Caco-2 (cell line): ENCODE results near the gene DOK6. TPM values are rescaled to one million over a fixed set of nuclear protein-coding genes. Genes with fewer than 3 reads are reported as not detected.

Experiments
- BruUV-seq: library from RNA; stranded (reverse); fragments of 400-500 nt; replicated peaks from 2 replicates; lab custom pipeline; 2021; lab: Mats Ljungman, UMichigan
- CTCF ChIA-PET: fragments of 300-600 bp; sonication (Branson Sonifier 250); formaldehyde crosslinking; loops from one replicate; lab custom pipeline; 2022; ENCODE audit warnings: antibody characterized with exemption; lab: Charles Lee
- POLR2A ChIA-PET: fragments of 300-600 bp; sonication (Branson Sonifier 250); formaldehyde crosslinking; loops from one replicate; lab custom pipeline; 2022; ENCODE audit warnings: antibody characterized with exemption; lab: Charles Lee
- DNase-seq, 2 experiments: peaks; one replicate each; pipeline versions ENCODE4 v3.0.0 to v3.0.0-alpha.2; 2020 to 2022
- H3K27me3 ChIP-seq: replicated peaks from 2 replicates; pipeline ENCODE4 v1.6.0; 2011; ENCODE audit warnings: low read length; ENCODE audit not compliant: control insufficient read depth, insufficient read depth
- H3K36me3 ChIP-seq: 2 replicates; pipeline ENCODE4 v1.5.1; 2011; ENCODE audit warnings: low read length; ENCODE audit not compliant: control insufficient read depth, insufficient read depth
- H3K4me1 ChIP-seq: fragments of 250-450 bp; sonication (Bioruptor Pico); 2 replicates; pipeline ENCODE4 v1.5.1; 2020; ENCODE audit warnings: mild to moderate bottlenecking
- H3K4me3 ChIP-seq: 2 replicates; pipeline ENCODE4 v1.5.1; 2011; ENCODE audit warnings: low read depth, mild to moderate bottlenecking, control low read depth, low read length
- H3K9me3 ChIP-seq: fragments of 250-450 bp; sonication (Bioruptor Pico); 2 replicates; pipeline ENCODE4 v1.5.1; 2020; ENCODE audit warnings: mild to moderate bottlenecking, moderate library complexity
- H3K27ac Mint-ChIP-seq: one replicate; pipeline ENCODE4 v1.8.0; 2022; ENCODE audit warnings: mixed read lengths; ENCODE audit not compliant: unreplicated experiment
- H3K27me3 Mint-ChIP-seq: one replicate; pipeline ENCODE4 v1.8.0; 2022; ENCODE audit warnings: mixed read lengths; ENCODE audit not compliant: insufficient read depth, unreplicated experiment
- H3K36me3 Mint-ChIP-seq: one replicate; pipeline ENCODE4 v1.8.0; 2022; ENCODE audit warnings: mild to moderate bottlenecking, mixed read lengths; ENCODE audit not compliant: insufficient read depth, unreplicated experiment
- H3K4me1 Mint-ChIP-seq: one replicate; pipeline ENCODE4 v1.8.0; 2022; ENCODE audit warnings: low read depth, mixed read lengths; ENCODE audit not compliant: unreplicated experiment
- H3K4me3 Mint-ChIP-seq: one replicate; pipeline ENCODE4 v1.8.0; 2022; ENCODE audit warnings: mild to moderate bottlenecking, moderate library complexity, mixed read lengths; ENCODE audit not compliant: unreplicated experiment
- H3K9me3 Mint-ChIP-seq: one replicate; pipeline ENCODE4 v1.8.0; 2022; ENCODE audit warnings: mixed read lengths; ENCODE audit not compliant: unreplicated experiment
- intact Hi-C: fragments of 100-400 bp; cut with micrococcal nuclease; formaldehyde crosslinking; loops from one replicate; pipeline ENCODE4 v1.10.0; 2022; ENCODE audit not compliant: unreplicated experiment
- total RNA-seq: library from RNA; stranded (reverse); gene quantifications from 2 replicates; pipeline ENCODE4 v1.2.3, GENCODE V29; 2022
- TF ChIP-seq, protein P1 (sequence below), 2 experiments: fragments of 200-600 bp in 1 of 2; IDR thresholded peaks; 1 replicate in 1 of 2; 2 replicates in 1 of 2; pipeline versions ENCODE4 v1.5.1 to v1.8.0; 2011 to 2022; ENCODE audit warnings: antibody characterized with exemption in 1 of 2, control low read depth in 1 of 2, inconsistent platforms in 1 of 2, low read depth in 1 of 2, low read length in 1 of 2, mild to moderate bottlenecking in 1 of 2, moderate library complexity in 1 of 2; ENCODE audit not compliant: insufficient read depth in 1 of 2, severe bottlenecking in 1 of 2, unreplicated experiment in 1 of 2

DOK6 gene
- total RNA-seq, 1 experiment from 2014 or later, result not detected

DNA sequence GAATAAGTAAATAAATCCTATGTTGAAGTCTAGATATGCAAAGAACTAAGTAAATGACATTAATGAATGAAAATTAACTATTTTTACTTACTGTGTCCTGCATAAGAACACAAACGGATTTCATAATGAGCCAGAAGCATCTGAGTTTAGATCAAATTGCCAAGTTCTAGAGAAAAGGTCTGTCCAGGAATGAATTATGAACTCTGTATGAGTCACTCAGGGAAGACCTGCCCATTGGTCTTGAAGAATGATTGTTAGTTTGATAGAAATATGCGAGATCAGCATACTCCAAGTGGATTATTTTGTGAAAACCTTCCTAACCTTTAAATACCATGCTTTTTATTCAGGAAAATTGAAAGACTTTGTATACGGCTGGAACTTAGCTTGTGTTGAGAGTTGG, 189.5 kb downstream of the DOK6 start:
- BruUV-seq, result no TSS peak
- POLR2A ChIA-PET, result no interaction called here
- H3K36me3 Mint-ChIP-seq, result no peaks in the 10 kb centered on the region
- TF ChIP-seq, protein P1, sequence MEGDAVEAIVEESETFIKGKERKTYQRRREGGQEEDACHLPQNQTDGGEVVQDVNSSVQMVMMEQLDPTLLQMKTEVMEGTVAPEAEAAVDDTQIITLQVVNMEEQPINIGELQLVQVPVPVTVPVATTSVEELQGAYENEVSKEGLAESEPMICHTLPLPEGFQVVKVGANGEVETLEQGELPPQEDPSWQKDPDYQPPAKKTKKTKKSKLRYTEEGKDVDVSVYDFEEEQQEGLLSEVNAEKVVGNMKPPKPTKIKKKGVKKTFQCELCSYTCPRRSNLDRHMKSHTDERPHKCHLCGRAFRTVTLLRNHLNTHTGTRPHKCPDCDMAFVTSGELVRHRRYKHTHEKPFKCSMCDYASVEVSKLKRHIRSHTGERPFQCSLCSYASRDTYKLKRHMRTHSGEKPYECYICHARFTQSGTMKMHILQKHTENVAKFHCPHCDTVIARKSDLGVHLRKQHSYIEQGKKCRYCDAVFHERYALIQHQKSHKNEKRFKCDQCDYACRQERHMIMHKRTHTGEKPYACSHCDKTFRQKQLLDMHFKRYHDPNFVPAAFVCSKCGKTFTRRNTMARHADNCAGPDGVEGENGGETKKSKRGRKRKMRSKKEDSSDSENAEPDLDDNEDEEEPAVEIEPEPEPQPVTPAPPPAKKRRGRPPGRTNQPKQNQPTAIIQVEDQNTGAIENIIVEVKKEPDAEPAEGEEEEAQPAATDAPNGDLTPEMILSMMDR (IDR thresholded peaks at IDR 0.05; ENCODE audit: insufficient read depth in 1 of 2, low read depth in 1 of 2, low read length in 1 of 2, severe bottlenecking in 1 of 2, unreplicated experiment in 1 of 2), result no peak
- Histone ChIP-seq H3K4me1 (no peaks in the 10 kb centered on the region), H3K36me3 (no peaks in the 10 kb centered on the region), H3K9me3 (no peaks in the 10 kb centered on the region), H3K4me3 (no peak overlapping the region), H3K27me3 (no peaks in the 10 kb centered on the region)
- DNase-seq, result no peak
- no peaks in the 10 kb centered on the region for H3K4me1 Mint-ChIP-seq
- intact Hi-C loops, result no loop called here
- peaks cover 3% of the 10 kb centered on the region for H3K27me3 Mint-ChIP-seq
- H3K27ac Mint-ChIP-seq, result no peak overlapping the region
- no peaks in the 10 kb centered on the region for H3K9me3 Mint-ChIP-seq
- CTCF ChIA-PET, result no interaction called here
- H3K4me3 Mint-ChIP-seq, result no peak overlapping the region

DNA sequence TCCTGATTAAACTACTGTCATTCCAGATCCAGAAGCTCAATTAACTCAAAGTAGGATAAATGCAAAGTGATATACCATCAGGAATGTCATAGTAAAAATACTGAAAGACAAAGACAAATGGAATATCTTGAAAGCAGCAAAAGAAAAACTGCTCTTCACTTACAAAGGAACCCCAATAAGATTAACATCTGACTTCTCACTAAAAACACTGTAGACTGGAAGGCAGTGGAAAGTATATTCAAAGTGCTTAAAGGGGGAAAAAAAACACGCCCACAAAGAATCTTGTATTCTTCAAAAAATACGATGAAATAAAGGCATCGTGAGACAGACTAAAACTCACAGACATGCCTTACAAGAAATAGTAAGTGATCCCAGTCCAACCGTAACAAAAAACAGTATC, 195.7 kb downstream of the DOK6 start:
- H3K4me3 Mint-ChIP-seq, result no peak overlapping the region
- H3K4me3 ChIP-seq, result no peak overlapping the region
- DNase-seq, result no peak
- no peaks in the 10 kb centered on the region for H3K36me3 Mint-ChIP-seq
- no peaks in the 10 kb centered on the region for H3K4me1 Mint-ChIP-seq
- no peaks in the 10 kb centered on the region for H3K36me3 ChIP-seq
- no peaks in the 10 kb centered on the region for H3K9me3 ChIP-seq
- POLR2A ChIA-PET, result no interaction called here
- TF ChIP-seq, protein P1 (IDR thresholded peaks at IDR 0.05; ENCODE audit: insufficient read depth in 1 of 2, low read depth in 1 of 2, low read length in 1 of 2, severe bottlenecking in 1 of 2, unreplicated experiment in 1 of 2), result no peak
- no TSS peak for BruUV-seq
- no peaks in the 10 kb centered on the region for H3K4me1 ChIP-seq
- no peak overlapping the region for H3K27ac Mint-ChIP-seq
- CTCF ChIA-PET, result no interaction called here
- no peaks in the 10 kb centered on the region for H3K27me3 ChIP-seq
- no peaks in the 10 kb centered on the region for H3K27me3 Mint-ChIP-seq
- H3K9me3 Mint-ChIP-seq, result no peaks in the 10 kb centered on the region
- intact Hi-C loops, result no loop called here

DNA sequence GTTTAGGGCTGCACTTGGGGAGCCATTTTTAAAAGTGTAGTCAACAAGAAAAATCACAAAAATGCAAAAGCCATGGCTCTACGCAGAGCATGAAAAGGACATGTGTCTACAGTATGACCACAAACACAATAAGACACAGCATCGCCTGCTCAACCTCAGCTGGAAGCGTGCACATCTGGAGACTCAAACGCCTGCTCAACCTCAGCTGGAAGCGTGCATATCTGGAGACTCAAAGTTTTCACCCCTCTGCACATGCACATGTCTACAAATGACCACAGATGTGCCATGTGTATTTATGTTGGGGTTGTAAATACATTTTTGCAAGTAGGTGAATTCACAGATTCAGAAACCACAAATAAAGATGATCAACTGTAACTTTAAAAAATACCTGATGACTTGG, 196.9 kb downstream of the DOK6 start:
- intact Hi-C loops, result no loop called here
- no peak for DNase-seq
- H3K4me1 ChIP-seq, result no peaks in the 10 kb centered on the region
- POLR2A ChIA-PET, result no interaction called here
- Mint-ChIP-seq H3K9me3 (no peaks in the 10 kb centered on the region), H3K36me3 (no peaks in the 10 kb centered on the region), H3K4me1 (no peaks in the 10 kb centered on the region), H3K27ac (no peak overlapping the region), H3K4me3 (no peak overlapping the region), H3K27me3 (no peaks in the 10 kb centered on the region)
- CTCF ChIA-PET, result no interaction called here
- no peaks in the 10 kb centered on the region for H3K36me3 ChIP-seq
- H3K4me3 ChIP-seq, result no peak overlapping the region
- no peaks in the 10 kb centered on the region for H3K9me3 ChIP-seq
- no TSS peak for BruUV-seq
- TF ChIP-seq, protein P1 (IDR thresholded peaks at IDR 0.05; ENCODE audit: insufficient read depth in 1 of 2, low read depth in 1 of 2, low read length in 1 of 2, severe bottlenecking in 1 of 2, unreplicated experiment in 1 of 2), result no peak
- no peaks in the 10 kb centered on the region for H3K27me3 ChIP-seq
